ENCODE data around the gene CSTF1. TPM values are rescaled to one million over a fixed set of nuclear protein-coding genes. Genes with fewer than 3 reads are reported as not detected.
A peak's percentile ranks its signal among the peaks of the same experiment; 100 is the strongest.

CSTF1 gene
- total RNA-seq, 2 donors from 2014 or later: 47.9 to 50.1 TPM

DNA sequence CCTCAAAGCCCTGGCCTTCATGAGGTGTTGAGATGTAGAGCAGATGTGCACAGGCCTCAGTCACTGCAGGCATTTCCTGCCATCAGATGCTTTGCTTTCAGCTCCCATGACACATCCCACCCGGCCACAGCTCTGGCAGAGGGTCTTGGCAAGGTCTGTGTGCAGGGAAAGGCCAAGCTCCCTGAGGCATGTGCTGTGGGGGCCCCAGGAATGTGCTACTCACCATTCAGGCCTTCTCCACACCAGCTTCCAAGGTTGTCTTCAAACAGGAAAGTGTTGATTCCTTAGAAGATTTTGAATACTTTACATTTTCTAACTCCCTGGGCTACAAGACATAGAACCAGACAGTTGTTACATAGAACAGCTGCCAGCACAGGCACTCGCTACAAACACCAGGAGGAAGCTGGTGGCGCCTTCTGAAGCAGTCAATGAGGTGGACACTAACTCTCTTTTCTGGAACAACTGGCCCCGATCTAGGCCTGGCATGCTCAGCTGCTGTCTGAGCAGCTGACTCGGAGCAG lies 47.4 kb downstream of the CSTF1 start:
- Histone ChIP-seq H3K9me3 (ENCODE audit: control insufficient read depth, low read length) (no peaks in the 10 kb centered on the region), H3K27me3 (ENCODE audit: control insufficient read depth, insufficient read depth, low read length, poor library complexity, severe bottlenecking) (no peaks in the 10 kb centered on the region), H3K4me3 (ENCODE audit: low read length) (no peak overlapping the region), H3K27ac (ENCODE audit: low read depth, low read length) (no peak overlapping the region), H3K36me3 (ENCODE audit: control insufficient read depth, insufficient read depth, low read length) (no peaks in the 10 kb centered on the region), H3K9ac (ENCODE audit: extremely low read depth, low read length, poor library complexity, severe bottlenecking) (no peak overlapping the region), H3K4me1 (ENCODE audit: control insufficient read depth, insufficient read depth, low read length) (no peaks in the 10 kb centered on the region)
- Mint-ChIP-seq H3K27me3 (ENCODE audit: insufficient read depth) (peaks cover 9% of the 10 kb centered on the region), H3K9me3 (no peaks in the 10 kb centered on the region), H3K4me3 (no peak overlapping the region), H3K4me1 (no peaks in the 10 kb centered on the region), H3K27ac (no peak overlapping the region), H3K36me3 (ENCODE audit: low read depth) (no peaks in the 10 kb centered on the region)
- WGBS, 2 experiments (ENCODE audit: insufficient coverage in 1 of 2, insufficient read length in 1 of 2): 88 to 92% methylated on average over 5 of the region's 5 CpGs
- DNase-seq: no peak
- TF ChIP-seq CTCF (conservative IDR thresholded peaks at IDR 0.05): no peak

DNA sequence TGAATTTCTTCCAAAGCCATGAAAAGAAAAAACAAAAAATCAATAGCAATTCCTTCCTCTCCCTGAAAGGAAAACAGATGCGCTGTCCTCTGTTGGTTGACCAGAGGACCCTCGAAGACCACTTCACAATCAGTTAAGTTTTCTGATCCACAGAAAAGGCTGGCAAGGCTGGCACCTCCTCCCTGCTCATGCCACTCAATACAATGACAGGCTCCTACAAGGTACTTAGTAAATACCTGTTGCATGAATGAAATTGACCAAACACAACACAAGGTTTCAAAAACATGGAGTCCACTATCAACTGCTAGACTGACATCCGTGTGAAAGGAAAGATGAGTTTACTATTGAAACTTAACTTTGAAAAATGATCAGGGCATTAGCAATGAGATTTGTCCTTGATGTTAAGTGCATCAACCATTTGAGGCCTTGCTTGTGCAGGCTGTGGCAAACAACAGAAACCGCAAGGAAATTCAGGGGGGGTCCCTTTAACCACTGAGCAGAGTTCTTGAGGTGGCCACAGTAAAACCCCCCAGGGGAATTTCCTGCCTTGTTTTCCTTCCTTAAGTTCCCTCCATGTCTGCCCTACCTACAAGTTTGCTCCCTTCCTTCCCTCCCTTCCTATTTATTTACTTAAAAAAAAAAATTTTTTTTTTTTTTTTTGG lies 48.0 kb downstream of the CSTF1 start:
- Histone ChIP-seq H3K36me3 (ENCODE audit: control insufficient read depth, insufficient read depth, low read length) (no peaks in the 10 kb centered on the region), H3K27ac (ENCODE audit: low read depth, low read length) (no peak overlapping the region), H3K9me3 (ENCODE audit: control insufficient read depth, low read length) (no peaks in the 10 kb centered on the region), H3K9ac (ENCODE audit: extremely low read depth, low read length, poor library complexity, severe bottlenecking) (no peak overlapping the region), H3K4me3 (ENCODE audit: low read length) (no peak overlapping the region), H3K4me1 (ENCODE audit: control insufficient read depth, insufficient read depth, low read length) (no peaks in the 10 kb centered on the region), H3K27me3 (ENCODE audit: control insufficient read depth, insufficient read depth, low read length, poor library complexity, severe bottlenecking) (no peaks in the 10 kb centered on the region)
- no peak overlapping the region for H3K27ac Mint-ChIP-seq
- WGBS, 2 experiments (ENCODE audit: insufficient coverage in 1 of 2, insufficient read length in 1 of 2): 90 to 94% methylated on average over 2 to 4 of the region's 4 CpGs
- H3K4me1 Mint-ChIP-seq: no peaks in the 10 kb centered on the region
- H3K27me3 Mint-ChIP-seq (ENCODE audit: insufficient read depth): peaks cover 9% of the 10 kb centered on the region
- no peak for TF ChIP-seq CTCF (conservative IDR thresholded peaks at IDR 0.05)
- no peaks in the 10 kb centered on the region for H3K9me3 Mint-ChIP-seq
- no peaks in the 10 kb centered on the region for H3K36me3 Mint-ChIP-seq (ENCODE audit: low read depth)
- DNase-seq: no peak
- H3K4me3 Mint-ChIP-seq: no peak overlapping the region

DNA sequence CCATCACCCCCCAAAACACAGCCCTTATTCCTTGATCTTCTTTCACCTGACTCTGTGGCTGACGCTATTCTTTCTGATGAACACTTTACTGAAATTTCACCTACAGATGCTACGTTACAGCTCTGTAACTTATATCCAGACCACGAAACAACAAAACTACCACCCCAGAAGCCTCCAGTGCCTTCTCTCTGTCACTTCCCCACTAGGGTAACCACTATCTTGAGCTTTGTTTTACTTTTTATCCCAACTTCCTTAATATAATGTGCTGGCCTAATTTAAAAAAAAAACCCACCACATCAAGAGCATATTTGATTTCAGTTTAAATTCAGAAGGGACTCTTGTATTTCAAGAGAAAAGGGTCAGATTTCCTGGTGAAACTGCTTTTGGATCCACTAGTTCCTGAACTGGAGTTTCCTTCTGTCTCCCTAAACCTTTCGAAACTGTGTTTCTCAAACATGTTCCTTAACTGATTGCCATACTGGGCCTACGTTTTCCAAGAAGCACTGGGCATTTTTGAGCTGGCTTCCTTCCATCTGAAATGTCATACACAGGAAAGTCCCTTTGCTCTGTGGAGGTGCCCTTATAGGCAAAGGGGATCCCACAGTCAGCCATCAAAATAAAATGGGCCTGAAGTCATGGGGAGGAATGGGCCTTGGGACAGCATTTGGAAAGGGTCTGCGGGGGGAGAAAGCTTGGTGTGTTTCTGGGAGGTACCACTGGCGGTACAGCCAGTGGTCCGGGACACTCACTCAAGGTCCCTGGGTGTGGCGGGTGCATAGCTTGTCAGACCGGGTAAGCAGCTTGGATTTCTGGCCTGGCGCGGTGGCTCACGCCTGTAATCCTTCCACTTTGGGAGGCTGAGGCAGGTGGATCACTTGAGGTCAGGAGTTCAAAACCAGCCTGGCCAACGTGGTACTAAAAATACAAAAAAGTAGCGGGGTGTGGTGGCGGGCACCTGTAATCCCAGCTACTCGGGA lies 50.2 kb downstream of the CSTF1 start:
- no peaks in the 10 kb centered on the region for H3K9me3 ChIP-seq (ENCODE audit: control insufficient read depth, low read length)

More for the DNA sequence above, 50.2 kb downstream of the CSTF1 start:
- peaks cover 6% of the 10 kb centered on the region for H3K4me1 Mint-ChIP-seq
- Histone ChIP-seq H3K36me3 (ENCODE audit: control insufficient read depth, insufficient read depth, low read length) (no peaks in the 10 kb centered on the region), H3K4me1 (ENCODE audit: control insufficient read depth, insufficient read depth, low read length) (no peaks in the 10 kb centered on the region), H3K4me3 (ENCODE audit: low read length) (no peak overlapping the region), H3K27ac (ENCODE audit: low read depth, low read length) (no peak overlapping the region), H3K27me3 (ENCODE audit: control insufficient read depth, insufficient read depth, low read length, poor library complexity, severe bottlenecking) (no peaks in the 10 kb centered on the region), H3K9ac (ENCODE audit: extremely low read depth, low read length, poor library complexity, severe bottlenecking) (no peak overlapping the region)
- H3K4me3 Mint-ChIP-seq: no peak overlapping the region
- H3K27me3 Mint-ChIP-seq (ENCODE audit: insufficient read depth): peaks cover 11% of the 10 kb centered on the region
- no peak for TF ChIP-seq CTCF (conservative IDR thresholded peaks at IDR 0.05)
- WGBS, 2 experiments (ENCODE audit: insufficient coverage in 1 of 2, insufficient read length in 1 of 2): 89 to 90% methylated on average over 17 of the region's 17 CpGs
- H3K9me3 Mint-ChIP-seq: no peaks in the 10 kb centered on the region
- no peak overlapping the region for H3K27ac Mint-ChIP-seq
- DNase-seq: peak; percentile 24
- H3K36me3 Mint-ChIP-seq (ENCODE audit: low read depth): no peaks in the 10 kb centered on the region

Measured in endodermal cell (in vitro differentiated cells).